K562 (cell line): ENCODE measurements around the gene CBFA2T3. TPM values are rescaled to one million over a fixed set of nuclear protein-coding genes. Genes with fewer than 3 reads are reported as not detected.

ENCODE experiments used
- HDAC1 ChIP-seq, 2 experiments: fragments of 450-650 bp; IDR thresholded peaks; 2 replicates each; pipeline ENCODE4 v1.6.1; 2016 to 2017; ENCODE audit warnings: inconsistent platforms in 1 of 2, mild to moderate bottlenecking in 1 of 2, moderate library complexity in 1 of 2
- HDAC8 ChIP-seq: fragments of 450-650 bp; IDR thresholded peaks from 2 replicates; pipeline ENCODE4 v1.6.1; 2016; ENCODE audit warnings: mild to moderate bottlenecking, missing genetic modification characterization, moderate library complexity, missing compliant biosample characterization
- HOXB6 ChIP-seq: fragments of 250-450 bp; sonication (Bioruptor Pico); IDR thresholded peaks from 2 replicates; pipeline ENCODE4 v1.5.1; 2022; ENCODE audit warnings: mild to moderate bottlenecking, borderline replicate concordance
- KDM5B ChIP-seq: fragments of 200-600 bp; sonication (generic); IDR thresholded peaks from 2 replicates; pipeline ENCODE4 v1.6.1; 2012; ENCODE audit warnings: low read depth, mild to moderate bottlenecking, moderate library complexity, low read length, control low read depth, inconsistent platforms; ENCODE audit not compliant: insufficient replicate concordance
- PRMT5 ChIP-seq: sonication (generic); formaldehyde crosslinking; IDR thresholded peaks from 2 replicates; pipeline ENCODE4 v1.5.0; 2020; ENCODE audit warnings: missing genetic modification reagents
- RBM14 ChIP-seq: fragments of 200-400 bp; formaldehyde crosslinking; IDR thresholded peaks from 2 replicates; pipeline ENCODE4 v1.6.1; 2018; ENCODE audit warnings: low read depth, mild to moderate bottlenecking, low read length, moderate library complexity, borderline replicate concordance; ENCODE audit not compliant: insufficient read depth
- RFX7 ChIP-seq: fragments of 250-450 bp; sonication (Bioruptor Pico); IDR thresholded peaks from 2 replicates; pipeline ENCODE4 v1.5.1; 2021; ENCODE audit warnings: mild to moderate bottlenecking
- SREBF1 ChIP-seq: fragments of 150-350 bp; IDR thresholded peaks from 2 replicates; pipeline ENCODE4 v1.6.1; 2014; ENCODE audit warnings: antibody characterized with exemption, low read depth, low read length, borderline replicate concordance
- ZNF140 ChIP-seq: fragments of 250-450 bp; sonication (Bioruptor Pico); IDR thresholded peaks from 2 replicates; pipeline ENCODE4 v1.8.0; 2021; ENCODE audit warnings: moderate library complexity, mild to moderate bottlenecking, inconsistent platforms
- ZNF282 ChIP-seq: sonication (generic); formaldehyde crosslinking; IDR thresholded peaks from 2 replicates; pipeline ENCODE4 v1.8.1; 2023; ENCODE audit warnings: missing genetic modification reagents
- ZNF77 ChIP-seq: fragments of 250-450 bp; sonication (Bioruptor Pico); IDR thresholded peaks from 2 replicates; pipeline ENCODE4 v1.5.0; 2020
- ZNF830 ChIP-seq: fragments of 250-450 bp; sonication (Bioruptor Pico); IDR thresholded peaks from 2 replicates; pipeline ENCODE4 v1.5.0; 2021; ENCODE audit warnings: mild to moderate bottlenecking
- polyA plus RNA-seq, 8 experiments: library from polyadenylated mRNA; depleted of rRNA in 4 of 8; stranded (reverse) in 5 of 8; unstranded in 3 of 8; fragments of >200 nt; fragmentation: Nextera tagmentation in 2 of 8; fragmentation: Illumina TruSeq in 1 of 8; extraction: Ambion mirVana in 2 of 8; extraction: Trizol in 1 of 8; gene quantifications; 2 replicates each; pipeline versions ENCODE4 v1.2.1 to v1.2.3, GENCODE V29; 2011 to 2014; ENCODE audit warnings: inconsistent platforms in 1 of 8, missing spikeins in 1 of 8
- total RNA-seq, 7 experiments: library from RNA; depleted of rRNA in 6 of 7; stranded (reverse); fragments of >200 nt in 6 of 7; fragmentation: Illumina TruSeq in 2 of 7; extraction: Trizol in 2 of 7; gene quantifications; 2 replicates each; pipeline versions ENCODE4 v1.2.1 to v1.2.3, GENCODE V29; 2011 to 2021; ENCODE audit warnings: low replicate concordance in 1 of 7
- TF ChIP-seq, protein P1 (sequence below): fragments of 250-450 bp; sonication (Bioruptor Pico); IDR thresholded peaks from 2 replicates; pipeline ENCODE4 v1.5.0; 2022; ENCODE audit warnings: mild to moderate bottlenecking
- TF ChIP-seq, protein P2 (sequence below): fragments of 450-650 bp; IDR thresholded peaks from 2 replicates; pipeline ENCODE4 v1.6.1; 2017; ENCODE audit warnings: mild to moderate bottlenecking, moderate library complexity
- TF ChIP-seq, protein P3 (sequence below): fragments of 150-350 bp; IDR thresholded peaks from 2 replicates; pipeline ENCODE4 v1.6.1; 2014; ENCODE audit warnings: low read depth, mild to moderate bottlenecking, low read length, borderline replicate concordance
- TF ChIP-seq, protein P4 (sequence below): IDR thresholded peaks from 2 replicates; pipeline ENCODE4 v1.6.1; 2016; ENCODE audit warnings: missing genetic modification characterization, missing compliant biosample characterization
- TF ChIP-seq, protein P5 (sequence below), 2 experiments: fragments of 250-450 bp in 1 of 2; fragments of 450-650 bp in 1 of 2; sonication (Bioruptor Pico) in 1 of 2; IDR thresholded peaks; 2 replicates each; pipeline versions ENCODE4 v1.6.1 to v1.8.0; 2016 to 2021; ENCODE audit warnings: mild to moderate bottlenecking in 2 of 2, moderate library complexity in 2 of 2, missing compliant biosample characterization in 1 of 2, missing genetic modification characterization in 1 of 2

Gene CBFA2T3
- total and polyA plus RNA-seq, 9 of the 15 experiments (the other 6 are each of a cell fraction or from before 2014, with no cell fraction given), result 2.3 to 145 (median 6.7) TPM

DNA sequence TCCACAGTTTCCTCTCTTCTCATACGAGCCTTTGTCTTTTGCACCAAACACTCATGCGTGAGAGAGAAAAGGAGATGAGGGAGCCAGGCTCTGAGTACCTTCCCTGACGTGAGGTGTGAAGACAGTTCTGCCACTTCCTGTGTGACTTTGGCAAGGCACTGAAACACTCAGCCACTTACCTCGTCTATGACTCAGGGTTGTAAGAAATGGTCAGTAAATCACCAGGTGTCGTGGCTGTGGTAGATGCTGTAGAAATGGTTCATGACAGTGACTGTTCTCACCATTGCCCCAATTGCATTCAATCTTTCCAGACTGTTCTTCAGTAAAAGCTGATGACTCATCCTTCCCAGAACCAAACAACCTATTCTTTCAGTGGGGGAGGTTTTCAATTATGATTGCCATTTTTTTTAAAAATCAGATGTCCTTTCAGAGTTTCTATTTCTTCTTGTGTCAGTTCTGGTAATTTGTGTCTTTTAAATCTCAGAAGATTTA lies 49.2 kb upstream of the CBFA2T3 start (continued):
- TF ChIP-seq, protein P1, sequence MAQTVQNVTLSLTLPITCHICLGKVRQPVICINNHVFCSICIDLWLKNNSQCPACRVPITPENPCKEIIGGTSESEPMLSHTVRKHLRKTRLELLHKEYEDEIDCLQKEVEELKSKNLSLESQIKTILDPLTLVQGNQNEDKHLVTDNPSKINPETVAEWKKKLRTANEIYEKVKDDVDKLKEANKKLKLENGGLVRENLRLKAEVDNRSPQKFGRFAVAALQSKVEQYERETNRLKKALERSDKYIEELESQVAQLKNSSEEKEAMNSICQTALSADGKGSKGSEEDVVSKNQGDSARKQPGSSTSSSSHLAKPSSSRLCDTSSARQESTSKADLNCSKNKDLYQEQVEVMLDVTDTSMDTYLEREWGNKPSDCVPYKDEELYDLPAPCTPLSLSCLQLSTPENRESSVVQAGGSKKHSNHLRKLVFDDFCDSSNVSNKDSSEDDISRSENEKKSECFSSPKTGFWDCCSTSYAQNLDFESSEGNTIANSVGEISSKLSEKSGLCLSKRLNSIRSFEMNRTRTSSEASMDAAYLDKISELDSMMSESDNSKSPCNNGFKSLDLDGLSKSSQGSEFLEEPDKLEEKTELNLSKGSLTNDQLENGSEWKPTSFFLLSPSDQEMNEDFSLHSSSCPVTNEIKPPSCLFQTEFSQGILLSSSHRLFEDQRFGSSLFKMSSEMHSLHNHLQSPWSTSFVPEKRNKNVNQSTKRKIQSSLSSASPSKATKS (CRISPR knock-in tag), result no peak
- TF ChIP-seq ZNF830 (CRISPR knock-in tag) (no peak), RFX7 (CRISPR knock-in tag) (no peak), SREBF1 (no peak), ZNF140 (CRISPR knock-in tag) (no peak), KDM5B (no peak), ZNF282 (CRISPR knock-in tag) (no peak), PRMT5 (no peak), RBM14 (no peak), HDAC1 (IDR thresholded peaks at IDR 0.05) (peak in 1 of 2 experiments; percentile 41; a peak in 1 of 4 replicates), HOXB6 (CRISPR knock-in tag) (no peak), HDAC8 (no peak), ZNF77 (CRISPR knock-in tag) (no peak)
- TF ChIP-seq, protein P2, sequence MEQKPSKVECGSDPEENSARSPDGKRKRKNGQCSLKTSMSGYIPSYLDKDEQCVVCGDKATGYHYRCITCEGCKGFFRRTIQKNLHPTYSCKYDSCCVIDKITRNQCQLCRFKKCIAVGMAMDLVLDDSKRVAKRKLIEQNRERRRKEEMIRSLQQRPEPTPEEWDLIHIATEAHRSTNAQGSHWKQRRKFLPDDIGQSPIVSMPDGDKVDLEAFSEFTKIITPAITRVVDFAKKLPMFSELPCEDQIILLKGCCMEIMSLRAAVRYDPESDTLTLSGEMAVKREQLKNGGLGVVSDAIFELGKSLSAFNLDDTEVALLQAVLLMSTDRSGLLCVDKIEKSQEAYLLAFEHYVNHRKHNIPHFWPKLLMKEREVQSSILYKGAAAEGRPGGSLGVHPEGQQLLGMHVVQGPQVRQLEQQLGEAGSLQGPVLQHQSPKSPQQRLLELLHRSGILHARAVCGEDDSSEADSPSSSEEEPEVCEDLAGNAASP, result no peak
- TF ChIP-seq, protein P3, sequence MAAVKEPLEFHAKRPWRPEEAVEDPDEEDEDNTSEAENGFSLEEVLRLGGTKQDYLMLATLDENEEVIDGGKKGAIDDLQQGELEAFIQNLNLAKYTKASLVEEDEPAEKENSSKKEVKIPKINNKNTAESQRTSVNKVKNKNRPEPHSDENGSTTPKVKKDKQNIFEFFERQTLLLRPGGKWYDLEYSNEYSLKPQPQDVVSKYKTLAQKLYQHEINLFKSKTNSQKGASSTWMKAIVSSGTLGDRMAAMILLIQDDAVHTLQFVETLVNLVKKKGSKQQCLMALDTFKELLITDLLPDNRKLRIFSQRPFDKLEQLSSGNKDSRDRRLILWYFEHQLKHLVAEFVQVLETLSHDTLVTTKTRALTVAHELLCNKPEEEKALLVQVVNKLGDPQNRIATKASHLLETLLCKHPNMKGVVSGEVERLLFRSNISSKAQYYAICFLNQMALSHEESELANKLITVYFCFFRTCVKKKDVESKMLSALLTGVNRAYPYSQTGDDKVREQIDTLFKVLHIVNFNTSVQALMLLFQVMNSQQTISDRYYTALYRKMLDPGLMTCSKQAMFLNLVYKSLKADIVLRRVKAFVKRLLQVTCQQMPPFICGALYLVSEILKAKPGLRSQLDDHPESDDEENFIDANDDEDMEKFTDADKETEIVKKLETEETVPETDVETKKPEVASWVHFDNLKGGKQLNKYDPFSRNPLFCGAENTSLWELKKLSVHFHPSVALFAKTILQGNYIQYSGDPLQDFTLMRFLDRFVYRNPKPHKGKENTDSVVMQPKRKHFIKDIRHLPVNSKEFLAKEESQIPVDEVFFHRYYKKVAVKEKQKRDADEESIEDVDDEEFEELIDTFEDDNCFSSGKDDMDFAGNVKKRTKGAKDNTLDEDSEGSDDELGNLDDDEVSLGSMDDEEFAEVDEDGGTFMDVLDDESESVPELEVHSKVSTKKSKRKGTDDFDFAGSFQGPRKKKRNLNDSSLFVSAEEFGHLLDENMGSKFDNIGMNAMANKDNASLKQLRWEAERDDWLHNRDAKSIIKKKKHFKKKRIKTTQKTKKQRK, result no peak
- TF ChIP-seq, protein P4, sequence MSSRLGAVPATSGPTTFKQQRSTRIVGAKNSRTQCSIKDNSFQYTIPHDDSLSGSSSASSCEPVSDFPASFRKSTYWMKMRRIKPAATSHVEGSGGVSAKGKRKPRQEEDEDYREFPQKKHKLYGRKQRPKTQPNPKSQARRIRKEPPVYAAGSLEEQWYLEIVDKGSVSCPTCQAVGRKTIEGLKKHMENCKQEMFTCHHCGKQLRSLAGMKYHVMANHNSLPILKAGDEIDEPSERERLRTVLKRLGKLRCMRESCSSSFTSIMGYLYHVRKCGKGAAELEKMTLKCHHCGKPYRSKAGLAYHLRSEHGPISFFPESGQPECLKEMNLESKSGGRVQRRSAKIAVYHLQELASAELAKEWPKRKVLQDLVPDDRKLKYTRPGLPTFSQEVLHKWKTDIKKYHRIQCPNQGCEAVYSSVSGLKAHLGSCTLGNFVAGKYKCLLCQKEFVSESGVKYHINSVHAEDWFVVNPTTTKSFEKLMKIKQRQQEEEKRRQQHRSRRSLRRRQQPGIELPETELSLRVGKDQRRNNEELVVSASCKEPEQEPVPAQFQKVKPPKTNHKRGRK, result no peak
- TF ChIP-seq, protein P5, sequence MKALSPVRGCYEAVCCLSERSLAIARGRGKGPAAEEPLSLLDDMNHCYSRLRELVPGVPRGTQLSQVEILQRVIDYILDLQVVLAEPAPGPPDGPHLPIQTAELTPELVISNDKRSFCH (CRISPR knock-in tag; IDR thresholded peaks at IDR 0.05), result no peak
- TF ChIP-seq, protein P5 (tag; IDR thresholded peaks at IDR 0.05), result no peak
